GM12801 (cell line): Measurements from ENCODE around the gene ATP1A1.

Experiments used
- CTCF ChIP-seq: IDR thresholded peaks from one replicate; pipeline ENCODE4 v1.5.1; 2011; ENCODE audit warnings: control low read depth; ENCODE audit not compliant: insufficient read length; ENCODE audit errors: extremely low read depth

Gene ATP1A1

GRCh38 chr1:116329524-116330341, 43.3 kb upstream of the ATP1A1 start:
- no peak for TF ChIP-seq CTCF

GRCh38 chr1:116330342-116330652, 42.7 kb upstream of the ATP1A1 start:
- TF ChIP-seq CTCF, result no peak

GRCh38 chr1:116330846-116331245, 42.2 kb upstream of the ATP1A1 start:
- no peak for TF ChIP-seq CTCF

GRCh38 chr1:116331523-116331922, 41.5 kb upstream of the ATP1A1 start:
- TF ChIP-seq CTCF, result no peak

GRCh38 chr1:116332451-116332850, 40.6 kb upstream of the ATP1A1 start:
- no peak for TF ChIP-seq CTCF

GRCh38 chr1:116333171-116334014, 39.7 kb upstream of the ATP1A1 start:
- no peak for TF ChIP-seq CTCF

- no peak for TF ChIP-seq CTCF
These were observed 39.0 kb upstream of the ATP1A1 start for GRCh38 chr1:116334015-116334547.
